Muscle layer of duodenum (tissue), 2 donors: ENCODE results near the gene POC5.

Experiments
- H3K27ac ChIP-seq: one replicate; pipeline ENCODE4 v1.7.0; 2013; ENCODE audit warnings: mild to moderate bottlenecking, low read length
- H3K27me3 ChIP-seq: one replicate; pipeline ENCODE4 v1.7.0; 2013; ENCODE audit warnings: low read depth, mild to moderate bottlenecking, control low read depth, low read length
- H3K36me3 ChIP-seq, 2 donors: one replicate each; pipeline ENCODE4 v1.7.0; 2013; ENCODE audit warnings: low read length in 2 of 2, control low read depth in 1 of 2, mild to moderate bottlenecking in 1 of 2; ENCODE audit not compliant: insufficient read depth in 2 of 2, control insufficient read depth in 1 of 2
- H3K4me1 ChIP-seq, 2 donors: one replicate each; pipeline ENCODE4 v1.7.0; 2013; ENCODE audit warnings: low read length in 2 of 2, mild to moderate bottlenecking in 2 of 2, control low read depth in 1 of 2, moderate library complexity in 1 of 2; ENCODE audit not compliant: insufficient read depth in 2 of 2, control insufficient read depth in 1 of 2
- H3K4me3 ChIP-seq, 2 donors: one replicate each; pipeline ENCODE4 v1.7.0; 2013; ENCODE audit warnings: low read length in 2 of 2, low read depth in 1 of 2, mild to moderate bottlenecking in 1 of 2
- H3K9me3 ChIP-seq, 2 donors: one replicate each; pipeline ENCODE4 v1.7.0; 2013; ENCODE audit warnings: low read length in 2 of 2, control low read depth in 1 of 2, mild to moderate bottlenecking in 1 of 2; ENCODE audit not compliant: control insufficient read depth in 1 of 2
- donor health status: healthy.

The POC5 gene

GRCh38 chr5:75630875-75631274, 86.4 kb downstream of the POC5 start:
- Histone ChIP-seq H3K4me3 (no peak overlapping the region), H3K27ac (no peak overlapping the region), H3K4me1 (no peaks in the 10 kb centered on the region), H3K9me3 (no peaks in the 10 kb centered on the region), H3K27me3 (no peaks in the 10 kb centered on the region), H3K36me3 (no peaks in the 10 kb centered on the region)

- H3K36me3 ChIP-seq, result no peaks in the 10 kb centered on the region
- no peaks in the 10 kb centered on the region for H3K4me1 ChIP-seq
- H3K27ac ChIP-seq, result no peak overlapping the region
- H3K4me3 ChIP-seq, result no peak overlapping the region
- H3K27me3 ChIP-seq, result no peaks in the 10 kb centered on the region
- no peaks in the 10 kb centered on the region for H3K9me3 ChIP-seq
These were observed 89.4 kb downstream of the POC5 start for GRCh38 chr5:75627801-75628200.

DNA sequence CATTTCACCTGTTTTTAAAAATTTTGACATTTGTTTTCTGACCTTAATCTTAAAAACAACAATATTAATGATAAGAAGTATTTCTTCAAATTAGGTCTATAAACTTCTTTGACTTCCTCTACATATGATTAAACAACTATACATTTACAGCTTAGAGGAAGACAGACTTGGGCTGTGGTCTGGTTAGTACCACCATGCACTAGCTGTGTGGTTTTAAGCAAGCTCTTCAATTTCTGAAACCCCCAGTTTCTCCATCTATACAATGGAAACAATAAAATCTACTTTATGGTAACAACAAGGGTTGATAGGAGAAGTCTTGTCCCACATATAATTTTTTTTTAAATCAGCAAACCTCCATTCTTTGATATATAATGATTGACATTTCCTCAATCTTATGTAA, 90.3 kb downstream of the POC5 start:
- H3K36me3 ChIP-seq, result no peaks in the 10 kb centered on the region
- no peaks in the 10 kb centered on the region for H3K27me3 ChIP-seq
- no peaks in the 10 kb centered on the region for H3K4me1 ChIP-seq
- H3K4me3 ChIP-seq, result no peak overlapping the region
- H3K27ac ChIP-seq, result no peak overlapping the region
- H3K9me3 ChIP-seq, result no peaks in the 10 kb centered on the region
